Measurements from ENCODE around the gene EBF4.
A peak's percentile ranks its signal among the peaks of the same experiment; 100 is the strongest.

EBF4 gene

GRCh38 chr20:2741463-2741862, 48.9 kb downstream of the EBF4 start:
- no peak for FAIRE-seq
- TF ChIP-seq POLR2AphosphoS5 (IDR thresholded peaks at IDR 0.05; ENCODE audit: low read depth, low read length) (no peak), TAF1 (IDR thresholded peaks at IDR 0.05; ENCODE audit: borderline replicate concordance, low read depth, low read length) (no peak), POLR2A (IDR thresholded peaks at IDR 0.05; ENCODE audit: low read depth, low read length) (no peak)
- no peak for DNase-seq (ENCODE audit: insufficient read length)

DNA sequence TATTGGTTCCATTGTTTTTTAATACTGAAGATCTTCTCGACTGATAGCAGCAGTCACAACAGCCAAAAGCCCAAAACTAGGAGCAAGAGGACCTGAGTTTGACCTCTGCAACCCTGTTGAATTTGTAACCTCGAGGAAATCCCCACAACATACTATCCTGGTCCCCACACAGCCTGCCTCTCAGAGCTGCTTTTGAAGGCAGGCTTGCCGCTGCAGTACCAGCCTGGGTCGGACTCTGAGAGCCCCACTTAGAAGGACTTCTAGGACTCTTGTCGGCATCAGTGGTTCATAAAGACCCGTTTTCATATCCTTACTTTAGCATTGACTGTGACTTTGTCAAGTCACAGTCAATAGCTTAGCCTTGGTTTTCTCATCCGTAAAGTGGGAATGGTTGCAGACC, 49.3 kb downstream of the EBF4 start:
- DNase-seq (ENCODE audit: insufficient read length) (no peak), FAIRE-seq (no peak)
- TF ChIP-seq TAF1 (IDR thresholded peaks at IDR 0.05; ENCODE audit: borderline replicate concordance, low read depth, low read length) (no peak), POLR2AphosphoS5 (IDR thresholded peaks at IDR 0.05; ENCODE audit: low read depth, low read length) (no peak), POLR2A (IDR thresholded peaks at IDR 0.05; ENCODE audit: low read depth, low read length) (no peak)

DNA sequence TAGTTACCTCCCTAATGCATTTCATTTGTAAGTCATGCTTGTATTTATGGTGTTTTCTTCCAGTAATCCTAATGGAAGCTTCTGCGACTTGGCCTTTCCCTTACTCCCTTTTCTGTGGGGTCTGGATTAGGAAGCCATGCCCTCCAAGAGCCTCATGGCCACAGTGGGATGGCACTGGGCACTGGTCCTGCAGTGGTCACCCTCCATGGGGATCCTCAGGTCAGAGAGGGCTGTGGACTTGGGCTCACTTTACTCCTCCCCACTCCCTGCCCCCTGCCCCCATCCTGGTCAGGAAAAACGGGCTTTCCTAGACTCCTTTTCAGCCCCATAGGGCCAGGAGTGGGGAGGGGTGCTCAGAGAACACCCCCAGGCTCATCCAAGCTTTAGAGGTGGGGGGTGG, 49.9 kb downstream of the EBF4 start:
- no peak for FAIRE-seq
- no peak for DNase-seq (ENCODE audit: insufficient read length)
- TF ChIP-seq POLR2AphosphoS5 (IDR thresholded peaks at IDR 0.05; ENCODE audit: low read depth, low read length): no peak
- no peak for TF ChIP-seq POLR2A (IDR thresholded peaks at IDR 0.05; ENCODE audit: low read depth, low read length)
- no peak for TF ChIP-seq TAF1 (IDR thresholded peaks at IDR 0.05; ENCODE audit: borderline replicate concordance, low read depth, low read length)

- DNase-seq (ENCODE audit: insufficient read length) (peak; percentile 56), FAIRE-seq (peak; percentile 76)
- TF ChIP-seq POLR2AphosphoS5 (IDR thresholded peaks at IDR 0.05; ENCODE audit: low read depth, low read length) (no peak), TAF1 (IDR thresholded peaks at IDR 0.05; ENCODE audit: borderline replicate concordance, low read depth, low read length) (no peak), POLR2A (IDR thresholded peaks at IDR 0.05; ENCODE audit: low read depth, low read length) (no peak)
Measured at GRCh38 chr20:2742934-2743559, 50.5 kb downstream of the EBF4 start.

GRCh38 chr20:2745060-2745910, 52.7 kb downstream of the EBF4 start:
- FAIRE-seq (no peak), DNase-seq (ENCODE audit: insufficient read length) (no peak)
- TF ChIP-seq POLR2A (IDR thresholded peaks at IDR 0.05; ENCODE audit: low read depth, low read length) (no peak), TAF1 (IDR thresholded peaks at IDR 0.05; ENCODE audit: borderline replicate concordance, low read depth, low read length) (no peak), POLR2AphosphoS5 (IDR thresholded peaks at IDR 0.05; ENCODE audit: low read depth, low read length) (no peak)

DNA sequence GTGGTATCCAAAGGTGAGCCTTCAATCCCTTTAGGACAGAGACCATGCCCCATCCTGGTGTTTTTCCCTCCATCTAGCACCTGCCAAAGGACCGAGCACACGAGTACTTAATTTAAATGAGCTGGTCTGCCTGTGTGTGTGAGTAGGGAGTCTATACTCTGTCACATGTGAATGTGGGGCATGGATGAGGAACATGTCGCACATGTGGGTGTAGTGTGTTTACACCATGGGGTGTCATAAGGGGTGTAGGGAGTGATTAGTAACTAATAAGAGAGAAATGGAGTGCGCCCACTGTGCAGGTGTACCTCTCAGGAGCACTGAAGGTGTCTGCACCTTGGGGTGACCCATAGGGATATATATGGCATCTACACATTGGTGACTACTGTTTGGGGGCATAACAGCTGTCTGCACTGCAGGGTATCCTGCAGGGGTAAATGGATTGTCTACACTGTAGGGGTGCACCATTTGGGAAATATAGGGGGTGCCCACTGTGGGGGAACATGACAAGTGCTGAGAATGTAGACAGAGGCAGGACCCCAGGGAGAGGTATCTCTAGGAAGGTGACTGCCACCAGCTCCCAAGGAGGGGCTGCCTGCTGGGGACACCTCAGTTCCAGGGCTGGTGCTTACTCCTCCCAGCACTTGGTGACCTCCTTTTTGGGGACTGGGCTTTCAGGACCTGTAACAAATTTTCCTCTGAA, 53.5 kb downstream of the EBF4 start:
- DNase-seq (ENCODE audit: insufficient read length) (no peak), FAIRE-seq (no peak)
- no peak for TF ChIP-seq POLR2AphosphoS5 (IDR thresholded peaks at IDR 0.05; ENCODE audit: low read depth, low read length)
- no peak for TF ChIP-seq TAF1 (IDR thresholded peaks at IDR 0.05; ENCODE audit: borderline replicate concordance, low read depth, low read length)
- no peak for TF ChIP-seq POLR2A (IDR thresholded peaks at IDR 0.05; ENCODE audit: low read depth, low read length)

DNA sequence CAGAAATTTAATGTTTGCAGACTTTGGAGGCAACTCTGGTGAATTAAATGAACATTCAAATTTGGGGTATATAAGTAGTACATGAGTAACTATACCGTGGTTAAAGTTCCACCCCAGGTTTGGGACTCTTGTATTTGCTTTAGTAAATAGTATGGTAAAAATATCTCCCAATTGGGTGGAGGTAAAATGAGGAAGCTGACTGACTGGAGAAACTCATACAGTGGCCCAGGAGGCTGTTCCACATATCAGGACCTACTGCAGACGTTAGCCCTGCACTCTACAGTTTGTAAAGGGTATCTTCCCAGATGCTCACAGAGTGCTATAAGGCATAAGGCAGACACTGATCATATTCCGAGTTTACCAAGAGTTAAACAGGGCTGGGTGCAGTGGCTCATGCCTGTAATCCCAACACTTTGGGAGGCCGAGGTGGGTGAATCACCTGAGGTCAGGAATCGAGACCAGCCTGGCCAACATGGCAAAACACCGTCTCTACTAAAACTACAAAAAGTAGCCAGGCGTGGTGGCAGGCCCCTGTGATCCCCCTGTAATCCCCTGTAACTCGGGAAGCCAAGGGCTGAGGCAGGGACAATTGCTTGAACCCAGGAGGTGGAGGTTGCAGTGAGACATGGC, 54.2 kb downstream of the EBF4 start:
- no peak for FAIRE-seq
- TF ChIP-seq TAF1 (IDR thresholded peaks at IDR 0.05; ENCODE audit: borderline replicate concordance, low read depth, low read length) (no peak), POLR2AphosphoS5 (IDR thresholded peaks at IDR 0.05; ENCODE audit: low read depth, low read length) (no peak), POLR2A (IDR thresholded peaks at IDR 0.05; ENCODE audit: low read depth, low read length) (no peak)
- no peak for DNase-seq (ENCODE audit: insufficient read length)

DNA sequence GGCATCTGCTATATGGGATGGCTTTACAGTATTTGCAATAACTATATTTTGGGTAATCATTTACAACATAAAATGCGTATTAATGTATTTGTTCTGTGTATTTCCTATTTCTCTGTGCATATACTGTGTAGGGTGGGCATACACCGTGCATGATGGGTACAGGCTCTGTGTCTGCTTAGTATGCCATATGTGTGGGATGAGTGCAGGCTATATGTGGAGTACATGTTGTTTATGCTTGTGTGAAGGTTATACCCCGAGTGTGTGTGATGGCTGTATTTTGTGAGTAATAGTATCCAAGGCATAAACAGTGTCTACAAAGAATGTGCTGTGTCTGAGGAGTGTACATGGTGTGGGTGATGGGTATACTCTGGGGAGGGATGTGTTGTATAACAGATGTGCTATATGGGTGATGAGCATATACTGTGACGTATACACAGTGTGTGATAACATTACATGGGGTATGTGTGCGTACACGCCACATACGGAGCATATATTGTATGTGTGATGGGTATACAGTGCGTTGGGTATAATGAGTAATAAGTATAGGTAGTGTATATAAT, 55.2 kb downstream of the EBF4 start:
- DNase-seq (ENCODE audit: insufficient read length) (no peak), FAIRE-seq (no peak)
- TF ChIP-seq POLR2A (IDR thresholded peaks at IDR 0.05; ENCODE audit: low read depth, low read length) (no peak), POLR2AphosphoS5 (IDR thresholded peaks at IDR 0.05; ENCODE audit: low read depth, low read length) (no peak), TAF1 (IDR thresholded peaks at IDR 0.05; ENCODE audit: borderline replicate concordance, low read depth, low read length) (no peak)

DNA sequence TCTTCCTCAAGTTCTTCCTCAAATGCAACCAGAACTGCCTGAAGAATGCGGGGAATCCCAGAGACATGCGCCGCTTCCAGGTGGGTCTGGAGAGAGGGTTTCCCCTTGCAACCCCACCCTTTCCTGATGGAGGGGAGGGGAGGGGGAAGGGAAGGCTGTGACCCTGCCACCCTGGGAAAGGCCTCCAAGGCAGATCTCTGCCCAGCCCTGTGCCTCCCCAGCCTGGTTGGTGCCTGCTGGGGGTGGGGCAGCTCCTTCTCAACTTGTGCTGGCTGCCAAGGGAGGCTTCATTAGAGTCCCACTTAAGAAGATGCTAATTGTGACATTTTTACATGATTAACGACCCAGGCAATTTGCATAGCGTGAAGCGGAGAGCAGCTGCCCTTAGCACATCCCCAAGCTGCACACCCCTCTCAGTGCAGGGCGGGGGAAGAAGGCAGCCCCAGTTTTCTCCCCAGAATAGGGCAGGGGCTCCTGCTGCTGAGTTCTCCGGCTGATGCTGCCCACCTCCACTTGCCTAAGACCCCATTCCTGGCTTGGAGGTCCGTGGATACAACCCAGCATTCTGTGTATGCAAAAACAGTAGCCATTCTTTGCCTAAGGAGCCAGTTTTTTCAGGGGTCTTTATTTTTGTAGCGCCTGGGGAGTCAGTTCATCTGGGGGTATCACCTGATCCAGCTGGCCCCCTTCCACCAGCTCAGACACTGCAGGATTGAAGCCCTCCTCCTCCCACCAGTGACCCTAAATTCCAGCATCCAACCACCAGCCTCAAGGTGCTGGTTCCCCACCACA, 56.2 kb downstream of the EBF4 start:
- FAIRE-seq: no peak

DNA sequence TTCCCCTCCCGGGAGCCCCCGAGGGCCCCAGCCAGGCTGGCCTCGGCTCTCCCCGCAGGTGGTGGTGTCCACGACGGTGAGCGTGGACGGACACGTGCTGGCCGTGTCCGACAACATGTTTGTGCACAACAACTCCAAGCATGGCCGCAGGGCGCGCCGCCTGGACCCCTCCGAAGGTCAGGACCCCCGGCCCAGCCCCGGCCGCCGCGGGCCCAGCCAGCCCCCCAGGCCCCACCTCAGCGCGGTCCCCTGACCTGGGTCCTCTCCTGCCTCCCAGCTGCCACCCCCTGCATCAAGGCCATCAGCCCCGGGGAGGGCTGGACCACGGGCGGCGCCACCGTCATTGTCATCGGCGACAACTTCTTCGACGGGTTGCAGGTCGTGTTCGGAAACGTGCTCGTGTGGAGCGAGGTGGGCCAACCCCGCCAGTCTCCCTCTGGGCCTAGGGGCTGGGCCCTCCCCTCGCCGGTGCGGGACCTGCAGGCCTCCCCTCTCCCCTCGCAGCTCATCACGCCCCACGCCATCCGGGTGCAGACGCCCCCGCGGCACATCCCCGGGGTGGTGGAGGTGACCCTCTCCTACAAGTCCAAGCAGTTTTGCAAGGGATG, 56.9 kb downstream of the EBF4 start:
- TF ChIP-seq TAF1 (IDR thresholded peaks at IDR 0.05; ENCODE audit: borderline replicate concordance, low read depth, low read length): no peak
- TF ChIP-seq POLR2A (IDR thresholded peaks at IDR 0.05; ENCODE audit: low read depth, low read length): no peak
- FAIRE-seq (no peak), DNase-seq (ENCODE audit: insufficient read length) (no peak)

More for the DNA sequence above, 56.2 kb downstream of the EBF4 start:
- no peak for DNase-seq (ENCODE audit: insufficient read length)
- TF ChIP-seq POLR2A (IDR thresholded peaks at IDR 0.05; ENCODE audit: low read depth, low read length): no peak
